HCT116 (cell line): ENCODE data around the gene UVRAG. TPM values are rescaled to one million over a fixed set of nuclear protein-coding genes. Genes with fewer than 3 reads are reported as not detected.

Experiments used
- ATAC-seq: fragments of 200-7000 bp; cut with Tn5 transposase; 2 replicates; pipeline ENCODE4 v1.9.1; 2020; ENCODE audit warnings: mild to moderate bottlenecking, moderate library complexity
- BruUV-seq: library from RNA; stranded (reverse); fragments of 400-500 nt; replicated peaks from 2 replicates; lab custom pipeline; 2021; lab: Mats Ljungman, UMichigan
- CTCF ChIA-PET: fragments of 300-600 bp; sonication (Branson Sonifier 250); formaldehyde crosslinking; loops from one replicate; lab custom pipeline; 2021; ENCODE audit warnings: antibody characterized with exemption; lab: Charles Lee
- POLR2A ChIA-PET: fragments of 300-600, 350-600 bp; sonication (Branson Sonifier 250); formaldehyde crosslinking; loops from one replicate; lab custom pipeline; 2021; ENCODE audit warnings: antibody characterized with exemption; lab: Charles Lee
- RAD21 ChIA-PET, 2 experiments: fragments of 300-600 bp; sonication (Branson Sonifier 250); formaldehyde crosslinking; loops; one replicate each; lab custom pipeline; 2023; ENCODE audit warnings: low total read pairs in 2 of 2; ENCODE audit not compliant: uncharacterized antibody in 2 of 2, unreplicated experiment in 2 of 2, low non-redundant PET in 1 of 2; lab: Charles Lee
- DNase-seq: peaks from one replicate; pipeline ENCODE4 v3.0.0-alpha.2; 2010; ENCODE audit warnings: low read depth, low spot score
- H2AFZ ChIP-seq: fragments of 200-600 bp; shearing (Covaris generic), sonication (generic); 2 replicates; pipeline ENCODE4 v1.6.1; 2017; ENCODE audit warnings: low read depth, mixed run types, mixed read lengths, antibody characterized with exemption, low read length; ENCODE audit not compliant: poor library complexity, severe bottlenecking
- H3K27ac ChIP-seq: 2 replicates; pipeline ENCODE4 v1.5.1; 2012; ENCODE audit warnings: low read depth, low read length
- H3K27me3 ChIP-seq: fragments of 200-600 bp; sonication (generic); 2 replicates; pipeline ENCODE4 v1.6.1; 2016; ENCODE audit warnings: mixed run types, low read length, mixed read lengths; ENCODE audit not compliant: insufficient read depth
- H3K36me3 ChIP-seq, 2 experiments: fragments of 200-500 bp in 1 of 2; fragments of 200-600 bp in 1 of 2; sonication (Bioruptor generic) in 1 of 2; sonication (generic) in 1 of 2; 2 replicates each; pipeline versions ENCODE4 v1.5.1 to v1.6.1; 2014 to 2016; ENCODE audit warnings: low read length in 2 of 2, inconsistent platforms in 1 of 2, mixed read lengths in 1 of 2, mixed run types in 1 of 2; ENCODE audit not compliant: insufficient read depth in 2 of 2, control insufficient read depth in 1 of 2
- H3K4me1 ChIP-seq, 2 experiments: fragments of 200-600 bp in 1 of 2; sonication (generic) in 1 of 2; 2 replicates each; pipeline versions ENCODE4 v1.5.1 to v1.6.1; 2012 to 2017; ENCODE audit warnings: low read length in 2 of 2, inconsistent platforms in 1 of 2, mild to moderate bottlenecking in 1 of 2, mixed read lengths in 1 of 2, mixed run types in 1 of 2, moderate library complexity in 1 of 2; ENCODE audit not compliant: insufficient read depth in 2 of 2, control insufficient read depth in 1 of 2
- H3K4me2 ChIP-seq: fragments of 200-600 bp; sonication (generic); 2 replicates; pipeline ENCODE4 v1.6.1; 2017; ENCODE audit warnings: mixed run types, low read length, mixed read lengths
- H3K4me3 ChIP-seq, 2 experiments: fragments of 200-600 bp in 1 of 2; sonication (generic) in 1 of 2; replicated peaks in 1 of 2; 2 replicates each; pipeline ENCODE4 v1.5.1; 2011 to 2016; ENCODE audit warnings: low read length in 2 of 2, control low read depth in 1 of 2, low read depth in 1 of 2, mild to moderate bottlenecking in 1 of 2, mixed read lengths in 1 of 2, mixed run types in 1 of 2
- H3K79me2 ChIP-seq: fragments of 200-600 bp; sonication (generic); 2 replicates; pipeline ENCODE4 v1.6.1; 2017; ENCODE audit warnings: mild to moderate bottlenecking, mixed run types, low read length, moderate library complexity, mixed read lengths; ENCODE audit not compliant: insufficient read depth
- H3K9ac ChIP-seq: fragments of 200-600 bp; sonication (generic); 2 replicates; pipeline ENCODE4 v1.6.1; 2016; ENCODE audit warnings: low read length, mixed read lengths
- H3K9me2 ChIP-seq: fragments of 200-600 bp; sonication (generic), shearing (Covaris generic); 2 replicates; pipeline ENCODE4 v1.6.1; 2017; ENCODE audit warnings: mixed run types, mild to moderate bottlenecking, moderate library complexity; ENCODE audit not compliant: insufficient read depth
- H3K9me3 ChIP-seq, 2 experiments: fragments of 200-500 bp in 1 of 2; fragments of 200-600 bp in 1 of 2; sonication (Bioruptor generic) in 1 of 2; sonication (generic) in 1 of 2; 2 replicates each; pipeline ENCODE4 v1.6.1; 2014 to 2017; ENCODE audit warnings: low read length in 2 of 2, mixed read lengths in 2 of 2, inconsistent platforms in 1 of 2, low read depth in 1 of 2, mild to moderate bottlenecking in 1 of 2, mixed run types in 1 of 2, moderate library complexity in 1 of 2; ENCODE audit not compliant: control insufficient read depth in 1 of 2, insufficient read depth in 1 of 2
- H4K20me1 ChIP-seq: fragments of 200-600 bp; sonication (generic), shearing (Covaris generic); 2 replicates; pipeline ENCODE4 v1.6.1; 2017; ENCODE audit warnings: mixed run types, mild to moderate bottlenecking, moderate library complexity; ENCODE audit not compliant: insufficient read depth
- CBX3 ChIP-seq: IDR thresholded peaks from 2 replicates; pipeline ENCODE4 v1.6.1; 2012; ENCODE audit warnings: low read depth
- CEBPB ChIP-seq: IDR thresholded peaks from 2 replicates; pipeline ENCODE4 v1.6.1; 2012; ENCODE audit warnings: low read depth
- EGR1 ChIP-seq: IDR thresholded peaks from 2 replicates; pipeline ENCODE4 v1.6.1; 2012; ENCODE audit warnings: low read depth
- FOSL1 ChIP-seq: IDR thresholded peaks from 2 replicates; pipeline ENCODE4 v1.6.1; 2012; ENCODE audit warnings: low read depth
- JUND ChIP-seq: IDR thresholded peaks from 2 replicates; pipeline ENCODE4 v1.6.1; 2012
- SRF ChIP-seq: IDR thresholded peaks from 2 replicates; pipeline ENCODE4 v1.6.1; 2012; ENCODE audit warnings: low read depth
- ZFX ChIP-seq: fragments of 450-650 bp; IDR thresholded peaks from 2 replicates; pipeline ENCODE4 v1.6.1; 2017
- ZNF274 ChIP-seq: fragments of 200-500 bp; sonication (Bioruptor generic); IDR thresholded peaks from 2 replicates; pipeline ENCODE4 v1.6.1; 2014; ENCODE audit warnings: mild to moderate bottlenecking, low read depth, low read length, inconsistent platforms
- intact Hi-C: fragments of 100-400 bp; cut with micrococcal nuclease; formaldehyde crosslinking; loops from 2 replicates; pipeline ENCODE4 v1.10.0; 2022
- total RNA-seq: library from RNA; stranded (reverse); gene quantifications from one replicate; pipeline ENCODE4 v1.2.1, GENCODE V29; 2021; ENCODE audit not compliant: unreplicated experiment
- TF ChIP-seq, protein P1 (sequence below): IDR thresholded peaks from 2 replicates; pipeline ENCODE4 v1.6.1; 2012

UVRAG gene
- total RNA-seq, 1 experiment from 2014 or later = 12.3 TPM

DNA sequence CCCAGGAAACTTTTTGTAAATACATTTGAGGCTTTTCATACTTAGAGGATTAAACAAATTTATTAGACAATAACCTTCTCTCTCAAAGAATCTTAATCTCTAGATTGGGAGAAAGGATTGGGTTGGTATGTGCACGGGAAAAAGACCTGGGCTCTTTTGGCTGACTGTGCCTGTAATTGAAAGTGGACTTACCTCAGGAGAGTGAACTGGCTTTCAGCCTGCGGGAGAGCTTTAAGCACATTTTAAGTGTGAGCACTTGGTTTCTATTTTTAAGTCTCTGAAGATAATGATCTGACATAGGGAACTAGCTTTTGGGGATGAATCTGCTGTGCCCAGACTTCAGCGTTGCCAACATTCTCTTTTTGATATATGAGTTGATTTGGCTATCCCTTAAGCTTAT, 35.8 kb downstream of the UVRAG start:
- no TSS peak for BruUV-seq

DNA sequence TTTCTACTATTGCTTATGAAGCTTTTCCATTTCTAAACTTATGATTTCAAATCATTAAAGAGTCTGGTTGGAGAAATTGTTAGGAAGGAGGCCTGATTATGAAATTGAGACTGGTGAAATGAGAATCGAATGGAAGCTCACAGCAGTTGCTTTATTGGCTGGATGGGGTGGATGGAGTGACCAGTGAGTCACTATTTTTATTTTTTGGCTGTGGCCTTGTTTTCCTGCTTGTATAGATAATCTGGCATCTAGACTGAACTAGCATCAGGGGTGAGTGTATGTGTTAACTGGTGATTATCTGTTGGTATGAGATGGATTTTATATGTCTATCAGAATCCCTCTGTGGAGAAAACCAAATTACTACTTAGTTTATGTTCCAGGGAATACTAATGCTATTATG, 36.2 kb downstream of the UVRAG start:
- BruUV-seq = no TSS peak
- Histone ChIP-seq H3K4me2 (no peak overlapping the region), H3K36me3 (no peaks in the 10 kb centered on the region), H3K4me3 (no peak overlapping the region), H3K9me2 (no peaks in the 10 kb centered on the region), H3K4me1 (no peaks in the 10 kb centered on the region), H3K79me2 (0 out of 2 replicates have a peak, but pooled peaks cover 8% of the 10 kb centered on the region), H3K27me3 (no peaks in the 10 kb centered on the region), H3K9me3 (no peaks in the 10 kb centered on the region), H4K20me1 (no peaks in the 10 kb centered on the region), H2AFZ (no peak overlapping the region), H3K9ac (no peak overlapping the region), H3K27ac (no peak overlapping the region)
- CTCF ChIA-PET = no interaction called here
- intact Hi-C loops = no loop called here
- ATAC-seq = no peak
- RAD21 ChIA-PET = no interaction called here
- POLR2A ChIA-PET = no interaction called here
- TF ChIP-seq SRF (no peak), CEBPB (no peak), FOSL1 (no peak), ZFX (no peak), CBX3 (no peak), EGR1 (no peak), JUND (no peak)
- TF ChIP-seq, protein P1, sequence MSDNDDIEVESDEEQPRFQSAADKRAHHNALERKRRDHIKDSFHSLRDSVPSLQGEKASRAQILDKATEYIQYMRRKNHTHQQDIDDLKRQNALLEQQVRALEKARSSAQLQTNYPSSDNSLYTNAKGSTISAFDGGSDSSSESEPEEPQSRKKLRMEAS = no peak
- no peak for DNase-seq

More for the DNA sequence above, 35.8 kb downstream of the UVRAG start:
- 0 out of 2 replicates have a peak, but pooled peaks cover 8% of the 10 kb centered on the region for H3K79me2 ChIP-seq
- POLR2A ChIA-PET = no interaction called here
- TF ChIP-seq CBX3 = no peak
- TF ChIP-seq JUND = no peak
- no peak for TF ChIP-seq ZNF274
- no peak for TF ChIP-seq EGR1
- TF ChIP-seq, all 23 proteins: peak for 0
- H3K4me2 ChIP-seq = no peak overlapping the region
- CTCF ChIA-PET = no interaction called here
- no peak overlapping the region for H3K9ac ChIP-seq
- H3K4me1 ChIP-seq = no peaks in the 10 kb centered on the region
- RAD21 ChIA-PET = no interaction called here
- no peak overlapping the region for H3K27ac ChIP-seq
- DNase-seq = no peak
- no peaks in the 10 kb centered on the region for H4K20me1 ChIP-seq
- no peak overlapping the region for H2AFZ ChIP-seq
- H3K9me3 ChIP-seq = no peaks in the 10 kb centered on the region
- no peak for ATAC-seq
- no peaks in the 10 kb centered on the region for H3K27me3 ChIP-seq
- no peaks in the 10 kb centered on the region for H3K9me2 ChIP-seq
- no peak overlapping the region for H3K4me3 ChIP-seq
- intact Hi-C loops = no loop called here
- no peaks in the 10 kb centered on the region for H3K36me3 ChIP-seq
